H1 (cell line): Measurements from ENCODE around the gene BAD. TPM values are rescaled to one million over a fixed set of nuclear protein-coding genes. Genes with fewer than 3 reads are reported as not detected.
A peak's percentile ranks its signal among the peaks of the same experiment; 100 is the strongest.

ENCODE experiments used
- ASH2L ChIP-seq: fragments of 200-600, 300-600 bp; sonication (generic); IDR thresholded peaks from one replicate; pipeline ENCODE4 v1.7.1; 2017; ENCODE audit warnings: low read length
- BACH1 ChIP-seq: IDR thresholded peaks from 2 replicates; pipeline ENCODE4 v1.6.1; 2012; ENCODE audit warnings: low read length, improper control_type of control experiment
- CBX8 ChIP-seq: fragments of 300-800, 300-1000 bp; sonication (generic); IDR thresholded peaks from 2 replicates; pipeline ENCODE4 v1.7.1; 2016; ENCODE audit warnings: low read depth, low read length, borderline replicate concordance
- CTCF ChIP-seq, 3 experiments: IDR thresholded peaks; 1 replicate in 2 of 3; 2 replicates in 1 of 3; pipeline versions ENCODE4 v1.5.1 to v1.6.1; 2011; ENCODE audit warnings: low read length in 3 of 3, mild to moderate bottlenecking in 3 of 3, inconsistent platforms in 2 of 3, low read depth in 1 of 3, moderate library complexity in 1 of 3; ENCODE audit not compliant: insufficient read depth in 1 of 3; ENCODE audit errors: control extremely low read depth in 1 of 3
- EGR1 ChIP-seq: IDR thresholded peaks from 2 replicates; pipeline ENCODE4 v1.6.1; 2011; ENCODE audit warnings: low read depth, low read length, borderline replicate concordance
- EP300 ChIP-seq, 2 experiments: IDR thresholded peaks; 1 replicate in 1 of 2; 2 replicates in 1 of 2; pipeline ENCODE4 v1.6.1; 2011 to 2012; ENCODE audit warnings: low read depth in 2 of 2, low read length in 2 of 2, mild to moderate bottlenecking in 2 of 2, borderline replicate concordance in 1 of 2, inconsistent platforms in 1 of 2, moderate library complexity in 1 of 2
- FOSL1 ChIP-seq: IDR thresholded peaks from 2 replicates; pipeline ENCODE4 v1.6.1; 2011; ENCODE audit warnings: mild to moderate bottlenecking, low read depth, low read length, moderate library complexity; ENCODE audit not compliant: insufficient read depth
- GTF2F1 ChIP-seq: IDR thresholded peaks from 2 replicates; pipeline ENCODE4 v1.6.1; 2012; ENCODE audit warnings: low read depth, low read length, improper control_type of control experiment, borderline replicate concordance
- JUN ChIP-seq: IDR thresholded peaks from 2 replicates; pipeline ENCODE4 v1.6.1; 2011; ENCODE audit warnings: low read depth, mild to moderate bottlenecking, improper control_type of control experiment, low read length
- MAX ChIP-seq: IDR thresholded peaks from 2 replicates; pipeline ENCODE4 v1.6.1; 2012; ENCODE audit warnings: inconsistent platforms
- PHF8 ChIP-seq: fragments of 200-600 bp; sonication (generic); conservative IDR thresholded peaks from 2 replicates; pipeline ENCODE4 v1.7.1; 2012; ENCODE audit warnings: low read depth, mild to moderate bottlenecking, inconsistent platforms, low read length, moderate library complexity
- POLR2A ChIP-seq, 2 experiments: IDR thresholded peaks; 1 replicate in 1 of 2; 2 replicates in 1 of 2; pipeline ENCODE4 v1.6.1; 2011; ENCODE audit warnings: low read depth in 2 of 2, low read length in 2 of 2, mild to moderate bottlenecking in 2 of 2; ENCODE audit errors: control extremely low read depth in 1 of 2
- POLR2AphosphoS5 ChIP-seq: IDR thresholded peaks from 2 replicates; pipeline ENCODE4 v1.6.1; 2011; ENCODE audit warnings: low read depth, low read length
- RXRA ChIP-seq: IDR thresholded peaks from 2 replicates; pipeline ENCODE4 v1.6.1; 2011; ENCODE audit warnings: low read depth, mild to moderate bottlenecking, low read length, moderate library complexity; ENCODE audit not compliant: insufficient read depth
- SIN3A ChIP-seq, 2 experiments: IDR thresholded peaks in 1 of 2; conservative IDR thresholded peaks in 1 of 2; 2 replicates each; pipeline ENCODE4 v1.6.1; 2011 to 2012; ENCODE audit warnings: low read length in 2 of 2, improper control_type of control experiment in 1 of 2, low read depth in 1 of 2, mild to moderate bottlenecking in 1 of 2
- SP1 ChIP-seq: IDR thresholded peaks from 2 replicates; pipeline ENCODE4 v1.6.1; 2011; ENCODE audit warnings: low read depth, low read length
- SUZ12 ChIP-seq: fragments of 200-600 bp; sonication (generic); IDR thresholded peaks from 2 replicates; pipeline ENCODE4 v1.6.1; 2012; ENCODE audit warnings: mild to moderate bottlenecking, inconsistent platforms, low read length, moderate library complexity, mixed read lengths
- ZNF274 ChIP-seq: IDR thresholded peaks from 2 replicates; pipeline ENCODE4 v1.7.0; 2012; ENCODE audit warnings: low read length, borderline replicate concordance; ENCODE audit errors: extremely low read depth
- polyA plus RNA-seq, 7 experiments: library from polyadenylated mRNA; depleted of rRNA in 3 of 7; stranded (reverse) in 5 of 7; unstranded in 2 of 7; fragments of >200 nt in 5 of 7; fragments of 200-250 nt in 2 of 7; gene quantifications; 1 replicate in 5 of 7; 2 replicates in 1 of 7; 4 replicates in 1 of 7; pipeline versions ENCODE4 v1.2.1 to v1.2.3, GENCODE V29; 2011 to 2013; ENCODE audit warnings: missing spikeins in 2 of 7, mixed read lengths in 2 of 7
- total RNA-seq: library from RNA; stranded (reverse); fragmentation: NEBNext Ultra II Directional; extraction: Animal tissue kit (Norgen Biotek cat#: 25700); gene quantifications from 2 replicates; pipeline ENCODE4 v1.2.1, GENCODE V29; 2021

BAD gene
- total and polyA plus RNA-seq, 2 of the 8 experiments (the other 6 are each of a cell fraction or from before 2014, with no cell fraction given), result 23.1 to 33.7 TPM

GRCh38 chr11:64305691-64306562 lies 21.5 kb upstream of the BAD start (continued):
- peak in 2 of 3 experiments; percentile 50 to 52; a peak in 3 of 4 replicates for TF ChIP-seq CTCF (IDR thresholded peaks at IDR 0.05; ENCODE audit: control extremely low read depth in 1 of 3, insufficient read depth in 1 of 3, low read depth in 1 of 3, low read length in 3 of 3)
- TF ChIP-seq SUZ12, result no peak
- TF ChIP-seq PHF8, result peak; percentile 43
- TF ChIP-seq GTF2F1, result no peak
- peak; percentile 36; the same call in 1 of the 2 replicates for TF ChIP-seq SP1
- peak; percentile 54 for TF ChIP-seq ASH2L
- TF ChIP-seq POLR2A (IDR thresholded peaks at IDR 0.05; ENCODE audit: control extremely low read depth in 1 of 2, low read depth in 2 of 2, low read length in 2 of 2), result 0 out of 3 replicates have a peak, but pooled peaks of 1 of the 2 experiments have one; percentile 37
- no peak for TF ChIP-seq ZNF274
- no peak for TF ChIP-seq JUN
- peak; percentile 36; the same call in 1 of the 2 replicates for TF ChIP-seq EGR1
- TF ChIP-seq MAX, result peak; percentile 55; the same call in 1 of the 2 replicates
- TF ChIP-seq BACH1, result 0 out of 2 replicates have a peak, but pooled peaks have one; percentile 11
- 0 out of 2 replicates have a peak, but pooled peaks have one; percentile 38 for TF ChIP-seq POLR2AphosphoS5
- TF ChIP-seq EP300 (IDR thresholded peaks at IDR 0.05; ENCODE audit: borderline replicate concordance in 1 of 2, low read depth in 2 of 2, low read length in 2 of 2), result no peak
- TF ChIP-seq FOSL1, result no peak
- no peak for TF ChIP-seq CBX8
- peak in 1 of 2 experiments; percentile 87; a peak in 2 of 4 replicates for TF ChIP-seq SIN3A (conservative IDR thresholded peaks at IDR 0.05 in 1 of 2, IDR thresholded peaks at IDR 0.05 in 1 of 2; ENCODE audit: low read depth in 1 of 2, low read length in 2 of 2)
- 0 out of 2 replicates have a peak, but pooled peaks have one; percentile 52 for TF ChIP-seq RXRA
